GM12878 (cell line): Measurements from ENCODE around the gene MIAT. TPM values are rescaled to one million over a fixed set of nuclear protein-coding genes. Genes with fewer than 3 reads are reported as not detected.

ENCODE experiments used
- ATAC-seq: fragments of 200-7000 bp; cut with Tn5 transposase; 3 replicates; pipeline ENCODE4 v1.9.1; 2020; ENCODE audit warnings: mild to moderate bottlenecking, moderate library complexity
- BruUV-seq: library from RNA; stranded (reverse); fragments of 400-500 nt; replicated peaks from 2 replicates; lab custom pipeline; 2021; lab: Mats Ljungman, UMichigan
- CTCF ChIA-PET: fragments of 300-600 bp; sonication (Branson Sonifier 250); formaldehyde crosslinking; extraction: SDS; loops from one replicate; lab custom pipeline; 2021; ENCODE audit warnings: inconsistent platforms; lab: Yijun Ruan, JAX
- POLR2A ChIA-PET: fragments of 350-600 bp; formaldehyde crosslinking; extraction: SDS; loops from one replicate; lab custom pipeline; 2021; ENCODE audit warnings: inconsistent platforms; lab: Charles Lee
- RAD21 ChIA-PET: fragments of 300-600 bp; sonication (Branson Sonifier 250); formaldehyde crosslinking; loops from one replicate; lab custom pipeline; 2023; ENCODE audit warnings: antibody characterized with exemption; ENCODE audit not compliant: unreplicated experiment; lab: Charles Lee
- SMC1A ChIA-PET: fragments of 300-600 bp; sonication (Branson Sonifier 250); formaldehyde crosslinking; loops from one replicate; lab custom pipeline; 2023; ENCODE audit not compliant: unreplicated experiment, uncharacterized antibody; lab: Charles Lee
- DNase-seq: peaks from one replicate; pipeline ENCODE4 v3.0.0-alpha.2; 2011; ENCODE audit warnings: low read depth, low spot score
- FAIRE-seq: peaks from 3 replicates; lab custom pipeline; 2011; peaks lifted over from hg19 to GRCh38; lab: Jason Lieb, UNC
- H2AFZ ChIP-seq: 2 replicates; pipeline ENCODE4 v1.6.0; 2011; ENCODE audit warnings: low read depth, low read length, control low read depth; ENCODE audit not compliant: control insufficient read depth
- H3K27ac ChIP-seq: 2 replicates; pipeline ENCODE4 v1.5.1; 2011; ENCODE audit warnings: control low read depth; ENCODE audit not compliant: control insufficient read depth, insufficient read depth
- H3K27me3 ChIP-seq, 2 experiments: replicated peaks in 1 of 2; 2 replicates each; pipeline versions ENCODE4 v1.6.0 to v1.6.1; 2011; ENCODE audit warnings: low read length in 1 of 2; ENCODE audit not compliant: control insufficient read depth in 2 of 2, insufficient read depth in 2 of 2
- H3K36me3 ChIP-seq, 2 experiments: 2 replicates each; pipeline ENCODE4 v1.5.1; 2011; ENCODE audit warnings: low read length in 1 of 2; ENCODE audit not compliant: control insufficient read depth in 2 of 2, insufficient read depth in 2 of 2
- H3K4me1 ChIP-seq: 2 replicates; pipeline ENCODE4 v1.6.1; 2011; ENCODE audit warnings: mild to moderate bottlenecking, low read length, moderate library complexity, mixed read lengths; ENCODE audit not compliant: control insufficient read depth, insufficient read depth
- H3K4me2 ChIP-seq: 2 replicates; pipeline ENCODE4 v1.6.0; 2011; ENCODE audit warnings: control low read depth; ENCODE audit not compliant: control insufficient read depth, insufficient read depth
- H3K4me3 ChIP-seq: fragments of 200-600 bp; sonication (generic); 2 replicates; pipeline ENCODE4 v1.5.1; 2016
- H3K79me2 ChIP-seq: 2 replicates; pipeline ENCODE4 v1.6.0; 2011; ENCODE audit warnings: low read length; ENCODE audit not compliant: control insufficient read depth, insufficient read depth
- H3K9ac ChIP-seq: 2 replicates; pipeline ENCODE4 v1.8.0; 2011; ENCODE audit warnings: low read length, control low read depth, mixed read lengths; ENCODE audit not compliant: control insufficient read depth, insufficient read depth
- H3K9me3 ChIP-seq: replicated peaks from 3 replicates; pipeline ENCODE4 v1.5.1; 2011; ENCODE audit warnings: mild to moderate bottlenecking, low read length; ENCODE audit not compliant: control insufficient read depth, insufficient read depth
- H4K20me1 ChIP-seq: 2 replicates; pipeline ENCODE4 v1.6.0; 2011; ENCODE audit not compliant: control insufficient read depth, insufficient read depth
- CHD4 ChIP-seq: fragments of 200-600 bp; sonication (generic); IDR thresholded peaks from 2 replicates; pipeline ENCODE4 v1.6.1; 2016; ENCODE audit warnings: mild to moderate bottlenecking
- FOS ChIP-seq: IDR thresholded peaks from 3 replicates; pipeline ENCODE4 v1.6.1; 2011; ENCODE audit warnings: borderline replicate concordance; ENCODE audit not compliant: insufficient read length; ENCODE audit errors: extremely low read depth
- JUND ChIP-seq: IDR thresholded peaks from 2 replicates; pipeline ENCODE4 v1.6.1; 2012; ENCODE audit warnings: low read depth, mild to moderate bottlenecking, low read length, improper control_type of control experiment, moderate library complexity
- KDM1A ChIP-seq: fragments of 200-600 bp; sonication (generic); IDR thresholded peaks from 2 replicates; pipeline ENCODE4 v1.6.1; 2016; ENCODE audit warnings: borderline replicate concordance
- PML ChIP-seq: IDR thresholded peaks from 2 replicates; pipeline ENCODE4 v1.6.1; 2012; ENCODE audit warnings: low read length, inconsistent platforms
- RAD51 ChIP-seq: fragments of 450-650 bp; IDR thresholded peaks from 2 replicates; pipeline ENCODE4 v1.6.1; 2016; ENCODE audit warnings: moderate library complexity, mild to moderate bottlenecking, inconsistent platforms
- RBBP5 ChIP-seq: fragments of 200-600 bp; sonication (generic); conservative IDR thresholded peaks from 2 replicates; pipeline ENCODE4 v1.6.1; 2016
- TBL1XR1 ChIP-seq: IDR thresholded peaks from 2 replicates; pipeline ENCODE4 v1.6.1; 2012; ENCODE audit warnings: low read depth, low read length, improper control_type of control experiment
- WGBS: methylation state at CpG from one replicate; pipeline ENCODE4 v1.1.6; 2016; ENCODE audit warnings: low lambda C conversion rate; ENCODE audit not compliant: insufficient replicate concordance, insufficient coverage; ENCODE audit errors: missing lambda C conversion rate; 5-methylcytosine and 5-hydroxymethylcytosine counted together
- in situ Hi-C: fragments of 300-500 bp; cut with MboI; formaldehyde crosslinking; loops from 9 replicates; pipeline ENCODE4 v1.14.3; 2018; ENCODE audit warnings: mixed read lengths
- intact Hi-C: fragments of 100-400 bp; cut with micrococcal nuclease; formaldehyde crosslinking; loops from one replicate; pipeline ENCODE4 v1.14.2; 2022; ENCODE audit not compliant: unreplicated experiment
- polyA plus RNA-seq, 11 experiments: library from polyadenylated mRNA; depleted of rRNA in 4 of 11; unstranded in 6 of 11; stranded (reverse) in 5 of 11; fragments of >200 nt; fragmentation: Nextera tagmentation in 4 of 11; fragmentation: Illumina TruSeq in 1 of 11; extraction: Ambion mirVana in 4 of 11; extraction: Trizol in 1 of 11; gene quantifications; 1 replicate in 1 of 11; 2 replicates in 10 of 11; pipeline versions ENCODE4 v1.2.1 to v1.2.3, GENCODE V29; 2011 to 2016; ENCODE audit warnings: inconsistent platforms in 2 of 11, missing spikeins in 2 of 11, low read depth in 1 of 11
- total RNA-seq, 4 experiments: library from RNA; depleted of rRNA in 3 of 4; stranded (reverse); fragments of >200 nt in 3 of 4; fragmentation: Illumina TruSeq in 1 of 4; extraction: Trizol in 1 of 4; gene quantifications; 2 replicates each; pipeline versions ENCODE4 v1.2.1 to v1.2.3, GENCODE V29; 2013 to 2021
- TF ChIP-seq, protein P1 (sequence below): fragments of 450-650 bp; IDR thresholded peaks from 2 replicates; pipeline ENCODE4 v1.6.1; 2017; ENCODE audit warnings: mild to moderate bottlenecking, low read depth, inconsistent platforms; ENCODE audit not compliant: poor library complexity, severe bottlenecking
- TF ChIP-seq, protein P2 (sequence below): fragments of 450-650 bp; IDR thresholded peaks from 2 replicates; pipeline ENCODE4 v1.6.1; 2016; ENCODE audit warnings: mild to moderate bottlenecking
- TF ChIP-seq, protein P3 (sequence below): IDR thresholded peaks from 2 replicates; pipeline ENCODE4 v1.6.1; 2012; ENCODE audit warnings: low read depth, low read length, improper control_type of control experiment
- TF ChIP-seq, protein P4 (sequence below): fragments of 450-650 bp; IDR thresholded peaks from 2 replicates; pipeline ENCODE4 v1.6.1; 2017; ENCODE audit warnings: mild to moderate bottlenecking

The MIAT gene
- total and polyA plus RNA-seq, 10 of the 15 experiments (the other 5 are each of a cell fraction or from before 2014, with no cell fraction given) = 0.39 to 13.7 (median 4.6) TPM

DNA sequence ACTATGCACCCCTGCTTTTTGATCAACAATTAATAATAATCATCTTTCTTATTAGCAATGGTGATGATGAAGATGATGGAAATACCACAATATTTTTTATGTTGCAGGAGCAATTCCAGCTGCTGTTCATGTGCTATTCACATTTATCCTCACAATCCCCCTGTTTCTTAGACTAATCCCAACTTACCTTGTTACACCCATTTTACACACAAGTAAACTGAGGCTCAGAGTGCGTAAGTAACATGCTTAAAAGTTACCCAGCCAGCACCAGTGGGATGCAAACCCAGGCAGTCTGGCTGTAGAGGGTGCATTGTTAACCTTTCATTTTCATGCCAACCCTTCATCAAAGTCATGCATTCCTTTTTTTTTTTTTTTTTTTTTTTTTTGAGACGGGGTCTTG, 37.2 kb upstream of the MIAT start:
- CTCF ChIA-PET = interaction anchor here (1.9 kb wide), 1 partner anchor 22 kb away, joined by 5 read pairs; no protein-coding TSS in a partner anchor
- 94% methylated on average over 1 of the region's 2 CpGs for WGBS

DNA sequence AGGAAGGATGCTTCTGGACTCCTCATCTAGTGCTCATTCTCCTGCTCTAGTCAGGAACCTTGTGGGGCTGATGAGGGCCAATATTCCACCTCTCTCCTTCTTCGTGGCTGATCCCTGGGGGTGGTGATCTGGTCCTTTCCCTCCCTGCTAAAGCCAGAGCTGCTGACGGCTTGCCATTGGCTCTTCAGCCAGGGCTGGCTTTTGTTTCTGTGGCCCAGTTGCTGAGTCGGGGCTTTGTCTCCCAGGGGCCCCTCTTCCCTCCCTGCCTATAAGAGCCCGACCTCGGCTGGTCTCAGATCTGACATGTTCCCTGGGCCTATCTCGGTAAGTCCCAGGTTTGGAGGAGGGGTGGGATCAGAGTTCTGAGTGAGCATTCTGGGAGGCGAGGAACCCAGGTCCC, 35.7 kb upstream of the MIAT start, which contains the start of gene CRYBA4:
CRYBA4 (plus strand) TSS at position 301 of the 400 bp plus-strand sequence. CDS start 634 bp downstream, outside the sequence.
- in situ Hi-C loops (no loop called here), intact Hi-C loops (no loop called here)
- FAIRE-seq (no peak), DNase-seq (no peak), ATAC-seq (no peak)
- H3K27me3 ChIP-seq = no peaks in the 10 kb centered on the region
- H3K4me2 ChIP-seq = no peak within 1 kb of the TSS
- H3K27ac ChIP-seq = no peak within 1 kb of the TSS
- H3K4me3 ChIP-seq = no peak within 1 kb of the TSS
- BruUV-seq = no TSS peak
- H3K36me3 ChIP-seq = no peaks in the 10 kb centered on the region
- ChIA-PET CTCF (interaction anchor here (1.9 kb wide), 1 partner anchor 20 kb away, joined by 5 read pairs; no protein-coding TSS in a partner anchor), SMC1A (no interaction called here), POLR2A (no interaction called here), RAD21 (no interaction called here)
- H3K9ac ChIP-seq = no peak within 1 kb of the TSS
- 57% methylated on average over 7 of the region's 7 CpGs for WGBS
- H3K79me2 ChIP-seq = no peaks in the 10 kb centered on the region
- H3K4me1 ChIP-seq = peaks cover 4% of the 10 kb centered on the region; the same call in 1 of the 2 replicates
- H2AFZ ChIP-seq = no peak within 1 kb of the TSS
- no peaks in the 10 kb centered on the region for H3K9me3 ChIP-seq
- no peaks in the 10 kb centered on the region for H4K20me1 ChIP-seq
- TF ChIP-seq JUND (no peak), KDM1A (no peak), FOS (no peak), PML (no peak), TBL1XR1 (no peak), RBBP5 (no peak)
- TF ChIP-seq, protein P1, sequence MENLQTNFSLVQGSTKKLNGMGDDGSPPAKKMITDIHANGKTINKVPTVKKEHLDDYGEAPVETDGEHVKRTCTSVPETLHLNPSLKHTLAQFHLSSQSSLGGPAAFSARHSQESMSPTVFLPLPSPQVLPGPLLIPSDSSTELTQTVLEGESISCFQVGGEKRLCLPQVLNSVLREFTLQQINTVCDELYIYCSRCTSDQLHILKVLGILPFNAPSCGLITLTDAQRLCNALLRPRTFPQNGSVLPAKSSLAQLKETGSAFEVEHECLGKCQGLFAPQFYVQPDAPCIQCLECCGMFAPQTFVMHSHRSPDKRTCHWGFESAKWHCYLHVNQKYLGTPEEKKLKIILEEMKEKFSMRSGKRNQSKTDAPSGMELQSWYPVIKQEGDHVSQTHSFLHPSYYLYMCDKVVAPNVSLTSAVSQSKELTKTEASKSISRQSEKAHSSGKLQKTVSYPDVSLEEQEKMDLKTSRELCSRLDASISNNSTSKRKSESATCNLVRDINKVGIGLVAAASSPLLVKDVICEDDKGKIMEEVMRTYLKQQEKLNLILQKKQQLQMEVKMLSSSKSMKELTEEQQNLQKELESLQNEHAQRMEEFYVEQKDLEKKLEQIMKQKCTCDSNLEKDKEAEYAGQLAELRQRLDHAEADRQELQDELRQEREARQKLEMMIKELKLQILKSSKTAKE = no peak
- TF ChIP-seq, protein P2, sequence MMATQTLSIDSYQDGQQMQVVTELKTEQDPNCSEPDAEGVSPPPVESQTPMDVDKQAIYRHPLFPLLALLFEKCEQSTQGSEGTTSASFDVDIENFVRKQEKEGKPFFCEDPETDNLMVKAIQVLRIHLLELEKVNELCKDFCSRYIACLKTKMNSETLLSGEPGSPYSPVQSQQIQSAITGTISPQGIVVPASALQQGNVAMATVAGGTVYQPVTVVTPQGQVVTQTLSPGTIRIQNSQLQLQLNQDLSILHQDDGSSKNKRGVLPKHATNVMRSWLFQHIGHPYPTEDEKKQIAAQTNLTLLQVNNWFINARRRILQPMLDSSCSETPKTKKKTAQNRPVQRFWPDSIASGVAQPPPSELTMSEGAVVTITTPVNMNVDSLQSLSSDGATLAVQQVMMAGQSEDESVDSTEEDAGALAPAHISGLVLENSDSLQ = no peak
- TF ChIP-seq, protein P3, sequence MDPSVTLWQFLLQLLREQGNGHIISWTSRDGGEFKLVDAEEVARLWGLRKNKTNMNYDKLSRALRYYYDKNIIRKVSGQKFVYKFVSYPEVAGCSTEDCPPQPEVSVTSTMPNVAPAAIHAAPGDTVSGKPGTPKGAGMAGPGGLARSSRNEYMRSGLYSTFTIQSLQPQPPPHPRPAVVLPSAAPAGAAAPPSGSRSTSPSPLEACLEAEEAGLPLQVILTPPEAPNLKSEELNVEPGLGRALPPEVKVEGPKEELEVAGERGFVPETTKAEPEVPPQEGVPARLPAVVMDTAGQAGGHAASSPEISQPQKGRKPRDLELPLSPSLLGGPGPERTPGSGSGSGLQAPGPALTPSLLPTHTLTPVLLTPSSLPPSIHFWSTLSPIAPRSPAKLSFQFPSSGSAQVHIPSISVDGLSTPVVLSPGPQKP = no peak

More for the DNA sequence above, 37.2 kb upstream of the MIAT start:
- Histone ChIP-seq H4K20me1 (no peaks in the 10 kb centered on the region), H3K79me2 (no peaks in the 10 kb centered on the region), H3K9me3 (no peaks in the 10 kb centered on the region), H3K4me3 (no peak overlapping the region), H3K27ac (no peak overlapping the region), H3K36me3 (no peaks in the 10 kb centered on the region), H3K27me3 (no peaks in the 10 kb centered on the region), H3K9ac (no peak overlapping the region), H2AFZ (no peak overlapping the region), H3K4me1 (peaks cover 13% of the 10 kb centered on the region), H3K4me2 (no peak overlapping the region)
- ATAC-seq = no peak
- BruUV-seq = no TSS peak
- no peak for DNase-seq
- no peak for FAIRE-seq
- TF ChIP-seq, protein P4, sequence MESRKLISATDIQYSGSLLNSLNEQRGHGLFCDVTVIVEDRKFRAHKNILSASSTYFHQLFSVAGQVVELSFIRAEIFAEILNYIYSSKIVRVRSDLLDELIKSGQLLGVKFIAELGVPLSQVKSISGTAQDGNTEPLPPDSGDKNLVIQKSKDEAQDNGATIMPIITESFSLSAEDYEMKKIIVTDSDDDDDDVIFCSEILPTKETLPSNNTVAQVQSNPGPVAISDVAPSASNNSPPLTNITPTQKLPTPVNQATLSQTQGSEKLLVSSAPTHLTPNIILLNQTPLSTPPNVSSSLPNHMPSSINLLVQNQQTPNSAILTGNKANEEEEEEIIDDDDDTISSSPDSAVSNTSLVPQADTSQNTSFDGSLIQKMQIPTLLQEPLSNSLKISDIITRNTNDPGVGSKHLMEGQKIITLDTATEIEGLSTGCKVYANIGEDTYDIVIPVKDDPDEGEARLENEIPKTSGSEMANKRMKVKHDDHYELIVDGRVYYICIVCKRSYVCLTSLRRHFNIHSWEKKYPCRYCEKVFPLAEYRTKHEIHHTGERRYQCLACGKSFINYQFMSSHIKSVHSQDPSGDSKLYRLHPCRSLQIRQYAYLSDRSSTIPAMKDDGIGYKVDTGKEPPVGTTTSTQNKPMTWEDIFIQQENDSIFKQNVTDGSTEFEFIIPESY = no peak
- TF ChIP-seq RAD51 (no peak), CHD4 (no peak)
- ChIA-PET POLR2A (no interaction called here), RAD21 (no interaction called here), SMC1A (no interaction called here)
- intact Hi-C loops = no loop called here
- in situ Hi-C loops = no loop called here
